Mucosa of descending colon (tissue), 3 donors: ENCODE results near the gene ITSN1. TPM values are rescaled to one million over a fixed set of nuclear protein-coding genes. Genes with fewer than 3 reads are reported as not detected.

Source experiments
- ATAC-seq: fragments of 200-7000 bp; cut with Tn5 transposase; one replicate; pipeline ENCODE4 v1.9.1; 2020; ENCODE audit warnings: mild to moderate bottlenecking, moderate library complexity
- DNase-seq, 3 donors: peaks; one replicate each; pipeline ENCODE4 v3.0.0-alpha.2; 2020
- H3K36me3 ChIP-seq: fragments of 200-600 bp; one replicate; pipeline ENCODE4 v1.8.0; 2021; ENCODE audit warnings: low read depth, mild to moderate bottlenecking
- H3K4me1 ChIP-seq: fragments of 200-600 bp; one replicate; pipeline ENCODE4 v1.8.0; 2021; ENCODE audit warnings: low read depth, mild to moderate bottlenecking
- H3K4me3 ChIP-seq: fragments of 200-600 bp; one replicate; pipeline ENCODE4 v1.8.0; 2021; ENCODE audit warnings: mild to moderate bottlenecking
- H3K9me3 ChIP-seq: fragments of 200-600 bp; one replicate; pipeline ENCODE4 v1.8.0; 2021; ENCODE audit warnings: mild to moderate bottlenecking
- CTCF ChIP-seq: fragments of 200-600 bp; IDR thresholded peaks from one replicate; pipeline ENCODE4 v1.8.0; 2022; ENCODE audit warnings: antibody characterized with exemption, mild to moderate bottlenecking
- intact Hi-C, 2 donors: fragments of 100-400 bp; cut with DNase I in 1 of 2; cut with micrococcal nuclease in 1 of 2; formaldehyde crosslinking; loops; one replicate each; pipeline versions ENCODE4 v1.11.0 to v1.11.1; 2022; cut with DNase I, micrococcal nuclease
- total RNA-seq, 3 donors: library from RNA; stranded (reverse); fragmentation: NEBNext Ultra II Directional in 2 of 3; extraction: Animal tissue kit (Norgen Biotek cat#: 25700) in 2 of 3; gene quantifications; one replicate each; pipeline versions ENCODE4 v1.2.1 to v1.2.4, GENCODE V29; 2021 to 2023
- donor health status: DM: no; HTN: no; CAD: no; lungs with moderate emphysema.
- donor health status: DM: no; HTN: no; CAD: no.
- donor health status: DM: no; HTN: yes; CAD: no.

Gene ITSN1
- total RNA-seq, 3 donors from 2014 or later = 35.6 to 54.8 (median 45.3) TPM

GRCh38 chr21:33829844-33830243 lies 187.5 kb downstream of the ITSN1 start:
- intact Hi-C loops = no loop called here
- no peak for DNase-seq
- no peaks in the 10 kb centered on the region for H3K9me3 ChIP-seq
- TF ChIP-seq CTCF = no peak
- no peak overlapping the region for H3K4me3 ChIP-seq
- no peaks in the 10 kb centered on the region for H3K36me3 ChIP-seq
- ATAC-seq = no peak
- no peaks in the 10 kb centered on the region for H3K4me1 ChIP-seq

- no peaks in the 10 kb centered on the region for H3K9me3 ChIP-seq
- no peak for DNase-seq
- intact Hi-C loops = no loop called here
- TF ChIP-seq CTCF = no peak
- no peaks in the 10 kb centered on the region for H3K36me3 ChIP-seq
- no peaks in the 10 kb centered on the region for H3K4me1 ChIP-seq
- no peak for ATAC-seq
- no peak overlapping the region for H3K4me3 ChIP-seq
These were observed 189.8 kb downstream of the ITSN1 start for GRCh38 chr21:33831962-33832659.

- intact Hi-C loops = no loop called here
- Histone ChIP-seq H3K4me1 (no peaks in the 10 kb centered on the region), H3K36me3 (no peaks in the 10 kb centered on the region), H3K9me3 (no peaks in the 10 kb centered on the region), H3K4me3 (no peak overlapping the region)
- DNase-seq (no peak), ATAC-seq (no peak)
- no peak for TF ChIP-seq CTCF
These were observed 192.7 kb downstream of the ITSN1 start for GRCh38 chr21:33834801-33835500.

- no peak for DNase-seq
- Histone ChIP-seq H3K9me3 (no peaks in the 10 kb centered on the region), H3K4me1 (no peaks in the 10 kb centered on the region), H3K36me3 (no peaks in the 10 kb centered on the region), H3K4me3 (no peak overlapping the region)
- intact Hi-C loops = no loop called here
- no peak for ATAC-seq
- no peak for TF ChIP-seq CTCF
These were observed 193.6 kb downstream of the ITSN1 start for GRCh38 chr21:33835920-33836319.

GRCh38 chr21:33836408-33836807 lies 194.1 kb downstream of the ITSN1 start:
- H3K4me3 ChIP-seq = no peak overlapping the region
- intact Hi-C loops = no loop called here
- no peaks in the 10 kb centered on the region for H3K36me3 ChIP-seq
- no peak for ATAC-seq
- H3K9me3 ChIP-seq = no peaks in the 10 kb centered on the region
- H3K4me1 ChIP-seq = no peaks in the 10 kb centered on the region
- no peak for TF ChIP-seq CTCF
- DNase-seq = no peak
